H1 (cell line): ENCODE data around the gene BEAN1. TPM values are rescaled to one million over a fixed set of nuclear protein-coding genes. Genes with fewer than 3 reads are reported as not detected.

Experiments
- CTCF ChIA-PET: fragments of 300-600 bp; sonication (Branson Sonifier 250); formaldehyde crosslinking; loops from one replicate; lab custom pipeline; 2021; ENCODE audit not compliant: partially characterized antibody; lab: Charles Lee
- POLR2A ChIA-PET: fragments of 300-600 bp; sonication (Branson Sonifier 250); formaldehyde crosslinking; loops from one replicate; lab custom pipeline; 2021; ENCODE audit warnings: inconsistent platforms; ENCODE audit not compliant: partially characterized antibody; lab: Charles Lee
- DNase-seq, 2 experiments: peaks; one replicate each; pipeline versions ENCODE4 v3.0.0 to v3.0.0-alpha.2; 2010 to 2022; ENCODE audit warnings: low spot score in 2 of 2, low read depth in 1 of 2, mixed read lengths in 1 of 2
- FAIRE-seq: peaks from 2 replicates; lab custom pipeline; 2011; peaks lifted over from hg19 to GRCh38; lab: Jason Lieb, UNC
- H2AFZ ChIP-seq: 2 replicates; pipeline ENCODE4 v1.8.1; 2012; ENCODE audit warnings: low read length, inconsistent platforms
- H2AK5ac ChIP-seq: 2 replicates; pipeline ENCODE4 v1.6.1; 2013; ENCODE audit warnings: low read depth, low read length
- H2BK120ac ChIP-seq: replicated peaks from 2 replicates; pipeline ENCODE3; 2013; ENCODE audit warnings: low read depth, low read length, inconsistent platforms
- H2BK12ac ChIP-seq: 2 replicates; pipeline ENCODE4 v1.6.1; 2013; ENCODE audit warnings: low read depth, low read length
- H2BK15ac ChIP-seq: 2 replicates; pipeline ENCODE4 v1.6.1; 2013; ENCODE audit warnings: low read length
- H2BK20ac ChIP-seq: 2 replicates; pipeline ENCODE4 v1.6.1; 2013; ENCODE audit warnings: low read length
- H2BK5ac ChIP-seq: 2 replicates; pipeline ENCODE4 v1.6.1; 2013; ENCODE audit warnings: low read depth, low read length
- H3K14ac ChIP-seq: 2 replicates; pipeline ENCODE4 v1.6.1; 2013; ENCODE audit warnings: inconsistent platforms; ENCODE audit not compliant: insufficient read length
- H3K18ac ChIP-seq: 2 replicates; pipeline ENCODE4 v1.6.1; 2013; ENCODE audit warnings: low read length; ENCODE audit errors: extremely low read depth
- H3K23ac ChIP-seq: 2 replicates; pipeline ENCODE4 v1.6.1; 2013; ENCODE audit warnings: inconsistent platforms; ENCODE audit not compliant: insufficient read length
- H3K23me2 ChIP-seq: 2 replicates; pipeline ENCODE4 v1.6.1; 2013; ENCODE audit warnings: low read depth, low read length
- H3K27ac ChIP-seq: 2 replicates; pipeline ENCODE4 v1.6.1; 2011; ENCODE audit warnings: low read depth, low read length, inconsistent platforms
- H3K27me3 ChIP-seq, 4 experiments: replicated peaks in 1 of 4; 1 replicate in 1 of 4; 2 replicates in 3 of 4; pipeline versions ENCODE4 v1.6.1 to v1.8.1; 2011 to 2013; ENCODE audit warnings: low read length in 3 of 4, mild to moderate bottlenecking in 3 of 4, inconsistent platforms in 2 of 4, mixed read lengths in 2 of 4, moderate library complexity in 1 of 4; ENCODE audit not compliant: control insufficient read depth in 3 of 4, insufficient read depth in 3 of 4; ENCODE audit errors: extremely low read depth in 1 of 4
- H3K36me3 ChIP-seq, 4 experiments: 2 replicates each; pipeline versions ENCODE4 v1.6.1 to v1.8.1; 2011 to 2013; ENCODE audit warnings: mild to moderate bottlenecking in 4 of 4, low read length in 3 of 4, moderate library complexity in 2 of 4, control low read depth in 1 of 4, inconsistent platforms in 1 of 4; ENCODE audit not compliant: insufficient read depth in 4 of 4, control insufficient read depth in 2 of 4
- H3K4ac ChIP-seq: replicated peaks from 2 replicates; pipeline ENCODE3; 2013; ENCODE audit warnings: low read length, low read depth, mixed read lengths, inconsistent platforms; ENCODE audit not compliant: insufficient read length
- H3K4me1 ChIP-seq, 4 experiments: replicated peaks in 1 of 4; 1 replicate in 1 of 4; 2 replicates in 3 of 4; pipeline versions ENCODE4 v1.6.1 to v1.8.1; 2011 to 2013; ENCODE audit warnings: low read length in 3 of 4, inconsistent platforms in 2 of 4, mixed read lengths in 1 of 4; ENCODE audit not compliant: insufficient read depth in 4 of 4, control insufficient read depth in 3 of 4
- H3K4me2 ChIP-seq, 2 experiments: 2 replicates each; pipeline versions ENCODE4 v1.6.1 to v1.8.1; 2011 to 2013; ENCODE audit warnings: low read depth in 2 of 2, low read length in 2 of 2, control low read depth in 1 of 2, inconsistent platforms in 1 of 2, mild to moderate bottlenecking in 1 of 2; ENCODE audit not compliant: insufficient read depth in 1 of 2
- H3K4me3 ChIP-seq, 4 experiments: fragments of 200-600, 300-600 bp in 1 of 4; sonication (generic), shearing (Covaris generic), sonication (Bioruptor Twin) in 1 of 4; 2 replicates each; pipeline versions ENCODE4 v1.5.1 to v1.8.1; 2011 to 2016; ENCODE audit warnings: low read length in 4 of 4, low read depth in 3 of 4, control low read depth in 2 of 4, inconsistent platforms in 2 of 4, mild to moderate bottlenecking in 2 of 4, mixed read lengths in 1 of 4, moderate library complexity in 1 of 4; ENCODE audit not compliant: insufficient read depth in 2 of 4; ENCODE audit errors: extremely low read depth in 1 of 4
- H3K56ac ChIP-seq: replicated peaks from 2 replicates; pipeline ENCODE3; 2013; ENCODE audit warnings: low read depth, mild to moderate bottlenecking, mixed read lengths, low read length, inconsistent platforms; ENCODE audit not compliant: insufficient read length
- H3K79me1 ChIP-seq: 2 replicates; pipeline ENCODE4 v1.6.1; 2013; ENCODE audit warnings: low read depth, low read length, control low read depth
- H3K79me2 ChIP-seq, 2 experiments: 2 replicates each; pipeline versions ENCODE4 v1.6.1 to v1.8.1; 2012 to 2013; ENCODE audit warnings: low read length in 2 of 2, mild to moderate bottlenecking in 2 of 2, inconsistent platforms in 1 of 2; ENCODE audit not compliant: insufficient read depth in 2 of 2, control insufficient read depth in 1 of 2
- H3K9ac ChIP-seq, 4 experiments: replicated peaks in 1 of 4; 1 replicate in 1 of 4; 2 replicates in 3 of 4; pipeline versions ENCODE4 v1.6.1 to v1.8.1; 2011 to 2013; ENCODE audit warnings: low read depth in 3 of 4, low read length in 3 of 4, control low read depth in 2 of 4, mild to moderate bottlenecking in 2 of 4, moderate library complexity in 2 of 4, inconsistent platforms in 1 of 4; ENCODE audit errors: extremely low read depth in 1 of 4
- H3K9me3 ChIP-seq, 2 experiments: 2 replicates each; pipeline versions ENCODE4 v1.6.1 to v1.8.1; 2012 to 2013; ENCODE audit warnings: mild to moderate bottlenecking in 2 of 2, moderate library complexity in 2 of 2, control low read depth in 1 of 2, inconsistent platforms in 1 of 2, low read depth in 1 of 2, low read length in 1 of 2, mixed read lengths in 1 of 2; ENCODE audit not compliant: insufficient read depth in 2 of 2
- H4K20me1 ChIP-seq, 2 experiments: replicated peaks in 1 of 2; 2 replicates each; pipeline versions ENCODE3 to v1.8.1; 2011 to 2013; ENCODE audit warnings: inconsistent platforms in 2 of 2, low read length in 2 of 2, mild to moderate bottlenecking in 1 of 2; ENCODE audit not compliant: insufficient read depth in 2 of 2, control insufficient read depth in 1 of 2
- H4K5ac ChIP-seq: 2 replicates; pipeline ENCODE4 v1.6.1; 2013; ENCODE audit warnings: low read length, low read depth, mixed read lengths, inconsistent platforms; ENCODE audit not compliant: insufficient read length
- H4K8ac ChIP-seq: 2 replicates; pipeline ENCODE4 v1.8.0; 2013; ENCODE audit warnings: mild to moderate bottlenecking, moderate library complexity, low read length, inconsistent platforms; ENCODE audit not compliant: insufficient read depth; ENCODE audit errors: extremely low read depth
- H4K91ac ChIP-seq: replicated peaks from 2 replicates; pipeline ENCODE3; 2013; ENCODE audit warnings: low read length, mixed read lengths, inconsistent platforms; ENCODE audit not compliant: insufficient read length
- ASH2L ChIP-seq: fragments of 200-600, 300-600 bp; sonication (generic); IDR thresholded peaks from one replicate; pipeline ENCODE4 v1.7.1; 2017; ENCODE audit warnings: low read length
- ATF2 ChIP-seq: IDR thresholded peaks from 2 replicates; pipeline ENCODE4 v1.6.1; 2012; ENCODE audit warnings: low read length, inconsistent platforms
- BACH1 ChIP-seq: IDR thresholded peaks from 2 replicates; pipeline ENCODE4 v1.6.1; 2012; ENCODE audit warnings: low read length, improper control_type of control experiment
- BRCA1 ChIP-seq: IDR thresholded peaks from 2 replicates; pipeline ENCODE4 v1.6.1; 2012; ENCODE audit warnings: low read depth, low read length, improper control_type of control experiment
- E2F6 ChIP-seq: IDR thresholded peaks from 2 replicates; pipeline ENCODE4 v1.6.1; 2012; ENCODE audit warnings: inconsistent platforms
- FOSL1 ChIP-seq: IDR thresholded peaks from 2 replicates; pipeline ENCODE4 v1.6.1; 2011; ENCODE audit warnings: mild to moderate bottlenecking, low read depth, low read length, moderate library complexity; ENCODE audit not compliant: insufficient read depth
- KDM1A ChIP-seq: fragments of 200-600, 300-600 bp; sonication (generic); IDR thresholded peaks from 2 replicates; pipeline ENCODE4 v1.7.1; 2016; ENCODE audit warnings: mild to moderate bottlenecking, low read length, borderline replicate concordance
- POU5F1 ChIP-seq: IDR thresholded peaks from 2 replicates; pipeline ENCODE4 v1.6.1; 2011; ENCODE audit warnings: low read depth, mild to moderate bottlenecking, low read length, moderate library complexity
- SP4 ChIP-seq: IDR thresholded peaks from 2 replicates; pipeline ENCODE4 v1.6.1; 2012; ENCODE audit warnings: low read length, inconsistent platforms
- WGBS, 2 experiments: shearing (Covaris generic) in 1 of 2; methylation state at CpG; one replicate each; pipeline versions ENCODE4 v1.1.6 to v1.1.7; 2013 to 2015; ENCODE audit warnings: low lambda C conversion rate in 2 of 2, mixed read lengths in 2 of 2, inconsistent platforms in 1 of 2, low coverage in 1 of 2, missing lambda C conversion rate in 1 of 2; ENCODE audit not compliant: insufficient replicate concordance in 2 of 2, insufficient coverage in 1 of 2, insufficient read length in 1 of 2; ENCODE audit errors: extremely low coverage in 1 of 2, missing lambda C conversion rate in 1 of 2; 5-methylcytosine and 5-hydroxymethylcytosine counted together
- polyA plus RNA-seq, 7 experiments: library from polyadenylated mRNA; depleted of rRNA in 3 of 7; stranded (reverse) in 5 of 7; unstranded in 2 of 7; fragments of >200 nt in 5 of 7; fragments of 200-250 nt in 2 of 7; gene quantifications; 1 replicate in 5 of 7; 2 replicates in 1 of 7; 4 replicates in 1 of 7; pipeline versions ENCODE4 v1.2.1 to v1.2.3, GENCODE V29; 2011 to 2013; ENCODE audit warnings: missing spikeins in 2 of 7, mixed read lengths in 2 of 7
- total RNA-seq: library from RNA; stranded (reverse); fragmentation: NEBNext Ultra II Directional; extraction: Animal tissue kit (Norgen Biotek cat#: 25700); gene quantifications from 2 replicates; pipeline ENCODE4 v1.2.1, GENCODE V29; 2021

BEAN1 gene
- total and polyA plus RNA-seq, 2 of the 8 experiments (the other 6 are each of a cell fraction or from before 2014, with no cell fraction given), result 0.08 TPM; not detected in 1

GRCh38 chr16:66401610-66402009 is 25.5 kb upstream of the BEAN1 start:
- H3K4me3 ChIP-seq, result no peak overlapping the region
- no peak overlapping the region for H3K4me2 ChIP-seq
- H4K20me1 ChIP-seq, result no peaks in the 10 kb centered on the region
- no peak overlapping the region for H3K9ac ChIP-seq
- H4K5ac ChIP-seq, result no peak overlapping the region
- H3K79me2 ChIP-seq, result no peaks in the 10 kb centered on the region
- no peak for TF ChIP-seq BRCA1
- no peak for TF ChIP-seq KDM1A
- TF ChIP-seq E2F6, result no peak
- TF ChIP-seq BACH1, result no peak
- no peak for TF ChIP-seq SP4
- TF ChIP-seq FOSL1, result no peak
- TF ChIP-seq ASH2L, result no peak
- TF ChIP-seq POU5F1, result no peak
- no peak for TF ChIP-seq ATF2
- no peaks in the 10 kb centered on the region for H3K36me3 ChIP-seq
- H3K14ac ChIP-seq, result no peak overlapping the region
- POLR2A ChIA-PET, result no interaction called here
- H4K91ac ChIP-seq, result no peak overlapping the region
- no peak overlapping the region for H3K4ac ChIP-seq
- H2BK12ac ChIP-seq, result no peak overlapping the region
- DNase-seq, result no peak
- H3K27ac ChIP-seq, result no peak overlapping the region
- H3K23ac ChIP-seq, result no peak overlapping the region
- FAIRE-seq, result no peak
- no peak overlapping the region for H2AFZ ChIP-seq
- no peak overlapping the region for H2AK5ac ChIP-seq
- WGBS, 2 experiments, result 83% methylated on average over 11 of the region's 11 CpGs; no CpG with 5 or more reads in 1 of the 2 experiments
- H2BK20ac ChIP-seq, result no peak overlapping the region
- H3K23me2 ChIP-seq, result peaks cover under 1% of the 10 kb centered on the region; the same call in 1 of the 2 replicates
- peaks cover 0 to 5% (median 1%) of the 10 kb centered on the region in 4 experiments; a peak in 2 of 7 replicates for H3K4me1 ChIP-seq
- H2BK5ac ChIP-seq, result no peak overlapping the region
- no peak overlapping the region for H2BK120ac ChIP-seq
- 0 out of 4 replicates have a peak, but pooled peaks cover 0 to 3% of the 10 kb centered on the region in 2 experiments for H3K9me3 ChIP-seq
- no peak overlapping the region for H2BK15ac ChIP-seq
- H3K56ac ChIP-seq, result no peak overlapping the region
- no peak overlapping the region for H3K18ac ChIP-seq
- CTCF ChIA-PET, result interaction anchor here (0.6 to 11.3 kb wide), 4 partner anchors 9 to 76 kb away, joined by 3 to 226 read pairs (median 3); no protein-coding TSS in a partner anchor
- no peak overlapping the region for H4K8ac ChIP-seq
- peaks cover 0 to 3% (median under 1%) of the 10 kb centered on the region in 4 experiments; a peak in 3 of 7 replicates for H3K27me3 ChIP-seq
- no peaks in the 10 kb centered on the region; the same call in 1 of the 2 replicates for H3K79me1 ChIP-seq
